Measurements from ENCODE around the gene CEP97. TPM values are rescaled to one million over a fixed set of nuclear protein-coding genes. Genes with fewer than 3 reads are reported as not detected.
"Not testable (repeated sequence)": the region's sequence is repeated elsewhere in the genome, so short reads cannot be mapped to it uniquely, and the experiment has no call there.

Gene CEP97
- 6.2 TPM for total RNA-seq
- long read RNA-seq, full-length matches to known transcripts = 2 of 2 reads
- long read RNA-seq, partial matches to known transcripts = 0 of 2 reads
- long read RNA-seq, other reads (novel, unspliced or antisense) = 0 of 2 reads

- ATAC-seq (ENCODE audit: poor library complexity) = peak; percentile 100
- peak; percentile 94 for DNase-seq
- intact Hi-C loops (cut with DNase I) = loop anchor here (5.0 kb wide), 1 partner anchor 53 kb away; the partner anchor contains the start of gene NXPE3
Observed at GRCh38 chr3:101724329-101725193, at the start of gene CEP97. Gene CEP97 (plus strand): TSS chr3:101724614. CDS start chr3:101724677, 63 bp downstream.

- ATAC-seq (ENCODE audit: poor library complexity) (no peak), DNase-seq (peak; percentile 49)
- intact Hi-C loops (cut with DNase I) = loop anchor here (10.0 kb wide), 1 partner anchor 101 kb away; the partner anchor contains the start of gene PCNP
Observed at GRCh38 chr3:101675709-101676215, 48.7 kb upstream of the CEP97 start.

- intact Hi-C loops (cut with DNase I) = loop anchor here (10.0 kb wide), 1 partner anchor 101 kb away; the partner anchor contains the start of gene PCNP
- peak; percentile 94 for ATAC-seq (ENCODE audit: poor library complexity)
- DNase-seq = peak; percentile 96
Observed at GRCh38 chr3:101676216-101676764, 48.1 kb upstream of the CEP97 start.

- ATAC-seq (ENCODE audit: poor library complexity) (peak; percentile 92), DNase-seq (peak; percentile 100)
- intact Hi-C loops (cut with DNase I) = loop anchor here (10.0 kb wide), 1 partner anchor 102 kb away; the partner anchor contains the start of gene PCNP
Observed at GRCh38 chr3:101676765-101677435, 47.5 kb upstream of the CEP97 start, which contains the start of gene ZBTB11. Gene ZBTB11 (minus strand): TSS chr3:101677132. CDS start chr3:101676914, 218 bp downstream.

GRCh38 chr3:101677436-101678286 is 46.8 kb upstream of the CEP97 start:
- ATAC-seq (ENCODE audit: poor library complexity) = no peak

GRCh38 chr3:101678837-101679236 is 45.6 kb upstream of the CEP97 start:
- DNase-seq; ATAC-seq (ENCODE audit: poor library complexity): not testable (repeated sequence)
- intact Hi-C loops (cut with DNase I) = loop anchor here (10.0 kb wide), 1 partner anchor 104 kb away; the partner anchor contains the start of gene PCNP

More at GRCh38 chr3:101677436-101678286, 46.8 kb upstream of the CEP97 start:
- intact Hi-C loops (cut with DNase I) = loop anchor here (10.0 kb wide), 1 partner anchor 103 kb away; the partner anchor contains the start of gene PCNP
- peak; percentile 46 for DNase-seq

- DNase-seq (no peak), ATAC-seq (ENCODE audit: poor library complexity) (no peak)
- intact Hi-C loops (cut with DNase I) = no loop called here
Observed at GRCh38 chr3:101680466-101680865, 43.9 kb upstream of the CEP97 start.

- ATAC-seq (ENCODE audit: poor library complexity) = no peak
Observed at GRCh38 chr3:101685050-101685400, 39.4 kb upstream of the CEP97 start.

GRCh38 chr3:101685870-101686307 is 38.5 kb upstream of the CEP97 start:
- DNase-seq (no peak), ATAC-seq (ENCODE audit: poor library complexity) (peak; percentile 5)
- intact Hi-C loops (cut with DNase I) = no loop called here

More at GRCh38 chr3:101685050-101685400, 39.4 kb upstream of the CEP97 start:
- DNase-seq = no peak
- intact Hi-C loops (cut with DNase I) = no loop called here

GRCh38 chr3:101687142-101687931 is 37.1 kb upstream of the CEP97 start:
- ATAC-seq (ENCODE audit: poor library complexity) (peak; percentile 3), DNase-seq (no peak)
- intact Hi-C loops (cut with DNase I) = no loop called here

- intact Hi-C loops (cut with DNase I) = no loop called here
- ATAC-seq (ENCODE audit: poor library complexity) (no peak), DNase-seq (no peak)
Observed at GRCh38 chr3:101689286-101689685, 35.1 kb upstream of the CEP97 start.

- ATAC-seq (ENCODE audit: poor library complexity) = no peak
- DNase-seq = no peak
- intact Hi-C loops (cut with DNase I) = no loop called here
Observed at GRCh38 chr3:101690972-101691371, 33.4 kb upstream of the CEP97 start.

GRCh38 chr3:101691685-101692671 is 32.4 kb upstream of the CEP97 start:
- DNase-seq; ATAC-seq (ENCODE audit: poor library complexity); intact Hi-C loops (cut with DNase I): not testable (repeated sequence)

- DNase-seq; intact Hi-C loops (cut with DNase I): not testable (repeated sequence)
- peak; percentile 70 for ATAC-seq (ENCODE audit: poor library complexity)
Observed at GRCh38 chr3:101693540-101693939, 30.9 kb upstream of the CEP97 start.

- intact Hi-C loops (cut with DNase I); DNase-seq; ATAC-seq (ENCODE audit: poor library complexity): not testable (repeated sequence)
Observed at GRCh38 chr3:101694836-101695235, 29.6 kb upstream of the CEP97 start.
